RWPE2 (cell line): ENCODE measurements around the gene CA5B.

Source experiments
- ATAC-seq: fragments of 200-7000 bp; cut with Tn5 transposase; 3 replicates; pipeline ENCODE4 v1.9.1; 2021; ENCODE audit warnings: low read depth
- DNase-seq: peaks from one replicate; pipeline ENCODE4 v3.0.0-alpha.2; 2020; ENCODE audit warnings: low spot score
- H3K27ac ChIP-seq: fragments of 450-650 bp; 2 replicates; pipeline ENCODE4 v1.5.1; 2017; ENCODE audit warnings: mild to moderate bottlenecking; ENCODE audit not compliant: poor library complexity, severe bottlenecking
- H3K27me3 ChIP-seq: fragments of 250-450 bp; sonication (Bioruptor Pico); 2 replicates; pipeline ENCODE4 v1.5.1; 2021; ENCODE audit warnings: mild to moderate bottlenecking, moderate library complexity; ENCODE audit not compliant: insufficient read depth, poor library complexity, severe bottlenecking
- H3K36me3 ChIP-seq: fragments of 250-450 bp; sonication (Bioruptor Pico); 2 replicates; pipeline ENCODE4 v1.5.1; 2020; ENCODE audit warnings: low read depth, mild to moderate bottlenecking, moderate library complexity
- H3K4me1 ChIP-seq: fragments of 250-450 bp; sonication (Bioruptor Pico); 2 replicates; pipeline ENCODE4 v1.5.1; 2021; ENCODE audit warnings: mild to moderate bottlenecking, moderate library complexity; ENCODE audit not compliant: insufficient read depth, poor library complexity, severe bottlenecking
- H3K4me3 ChIP-seq: fragments of 250-450 bp; sonication (Bioruptor Pico); 2 replicates; pipeline ENCODE4 v1.5.1; 2021; ENCODE audit warnings: mild to moderate bottlenecking, moderate library complexity; ENCODE audit not compliant: severe bottlenecking
- H3K9me3 ChIP-seq: fragments of 250-450 bp; sonication (Bioruptor Pico); 2 replicates; pipeline ENCODE4 v1.5.1; 2021; ENCODE audit warnings: mild to moderate bottlenecking, moderate library complexity; ENCODE audit not compliant: severe bottlenecking
- TF ChIP-seq, protein P1 (sequence below): fragments of 450-650 bp; IDR thresholded peaks from one replicate; pipeline ENCODE4 v1.5.1; 2017; ENCODE audit warnings: mild to moderate bottlenecking, moderate library complexity; ENCODE audit not compliant: poor library complexity, severe bottlenecking

Gene CA5B

DNA sequence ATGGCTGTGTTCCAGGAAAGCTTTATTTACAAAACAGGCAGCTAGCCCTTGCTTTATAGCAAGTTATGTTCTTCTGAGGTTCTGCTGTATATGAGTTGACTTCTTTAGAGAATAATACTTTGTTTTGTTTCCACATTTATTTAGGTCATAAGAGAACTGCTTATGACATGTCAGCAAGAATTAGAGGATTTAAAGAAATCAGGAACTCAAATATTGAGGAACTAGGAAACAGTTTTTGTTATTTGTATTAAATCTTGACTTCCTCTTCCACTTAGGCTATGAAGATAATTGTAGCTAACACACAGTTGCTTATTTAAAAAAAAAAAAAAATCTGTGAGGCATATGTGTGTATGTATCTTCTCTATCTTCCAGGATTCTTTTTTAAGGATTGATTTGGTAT lies 66.5 kb downstream of the CA5B start:
- no peak overlapping the region for H3K27ac ChIP-seq
- H3K4me1 ChIP-seq: no peaks in the 10 kb centered on the region
- no peaks in the 10 kb centered on the region for H3K36me3 ChIP-seq
- H3K9me3 ChIP-seq: no peaks in the 10 kb centered on the region
- no peak for ATAC-seq
- no peak overlapping the region for H3K4me3 ChIP-seq
- TF ChIP-seq, protein P1, sequence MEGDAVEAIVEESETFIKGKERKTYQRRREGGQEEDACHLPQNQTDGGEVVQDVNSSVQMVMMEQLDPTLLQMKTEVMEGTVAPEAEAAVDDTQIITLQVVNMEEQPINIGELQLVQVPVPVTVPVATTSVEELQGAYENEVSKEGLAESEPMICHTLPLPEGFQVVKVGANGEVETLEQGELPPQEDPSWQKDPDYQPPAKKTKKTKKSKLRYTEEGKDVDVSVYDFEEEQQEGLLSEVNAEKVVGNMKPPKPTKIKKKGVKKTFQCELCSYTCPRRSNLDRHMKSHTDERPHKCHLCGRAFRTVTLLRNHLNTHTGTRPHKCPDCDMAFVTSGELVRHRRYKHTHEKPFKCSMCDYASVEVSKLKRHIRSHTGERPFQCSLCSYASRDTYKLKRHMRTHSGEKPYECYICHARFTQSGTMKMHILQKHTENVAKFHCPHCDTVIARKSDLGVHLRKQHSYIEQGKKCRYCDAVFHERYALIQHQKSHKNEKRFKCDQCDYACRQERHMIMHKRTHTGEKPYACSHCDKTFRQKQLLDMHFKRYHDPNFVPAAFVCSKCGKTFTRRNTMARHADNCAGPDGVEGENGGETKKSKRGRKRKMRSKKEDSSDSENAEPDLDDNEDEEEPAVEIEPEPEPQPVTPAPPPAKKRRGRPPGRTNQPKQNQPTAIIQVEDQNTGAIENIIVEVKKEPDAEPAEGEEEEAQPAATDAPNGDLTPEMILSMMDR: no peak
- H3K27me3 ChIP-seq: no peaks in the 10 kb centered on the region
- DNase-seq: no peak

DNA sequence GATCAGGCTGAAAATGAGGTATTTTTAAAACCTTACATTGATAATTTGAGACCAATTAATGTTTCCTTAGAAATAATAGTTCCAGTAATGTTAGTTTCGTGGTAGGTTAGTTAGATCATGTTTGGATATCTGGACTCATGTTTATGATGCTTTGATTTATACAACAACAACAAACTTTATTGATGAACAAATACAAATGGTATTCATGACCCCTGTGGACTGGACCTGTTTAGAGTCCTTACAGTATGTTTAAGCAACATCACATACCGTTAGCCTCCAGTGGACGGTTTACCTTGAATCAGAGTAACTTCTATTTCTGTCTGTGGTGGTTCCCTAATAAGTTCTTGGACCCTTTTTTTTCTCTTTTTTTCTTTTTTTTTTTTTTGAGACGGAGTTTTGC lies 70.2 kb downstream of the CA5B start:
- H3K9me3 ChIP-seq: no peaks in the 10 kb centered on the region
- DNase-seq (no peak), ATAC-seq (no peak)
- H3K36me3 ChIP-seq: no peaks in the 10 kb centered on the region; the same call in 1 of the 2 replicates
- H3K4me1 ChIP-seq: no peaks in the 10 kb centered on the region
- TF ChIP-seq, protein P1: no peak
- no peaks in the 10 kb centered on the region for H3K27me3 ChIP-seq
- H3K4me3 ChIP-seq: no peak overlapping the region
- no peak overlapping the region for H3K27ac ChIP-seq

DNA sequence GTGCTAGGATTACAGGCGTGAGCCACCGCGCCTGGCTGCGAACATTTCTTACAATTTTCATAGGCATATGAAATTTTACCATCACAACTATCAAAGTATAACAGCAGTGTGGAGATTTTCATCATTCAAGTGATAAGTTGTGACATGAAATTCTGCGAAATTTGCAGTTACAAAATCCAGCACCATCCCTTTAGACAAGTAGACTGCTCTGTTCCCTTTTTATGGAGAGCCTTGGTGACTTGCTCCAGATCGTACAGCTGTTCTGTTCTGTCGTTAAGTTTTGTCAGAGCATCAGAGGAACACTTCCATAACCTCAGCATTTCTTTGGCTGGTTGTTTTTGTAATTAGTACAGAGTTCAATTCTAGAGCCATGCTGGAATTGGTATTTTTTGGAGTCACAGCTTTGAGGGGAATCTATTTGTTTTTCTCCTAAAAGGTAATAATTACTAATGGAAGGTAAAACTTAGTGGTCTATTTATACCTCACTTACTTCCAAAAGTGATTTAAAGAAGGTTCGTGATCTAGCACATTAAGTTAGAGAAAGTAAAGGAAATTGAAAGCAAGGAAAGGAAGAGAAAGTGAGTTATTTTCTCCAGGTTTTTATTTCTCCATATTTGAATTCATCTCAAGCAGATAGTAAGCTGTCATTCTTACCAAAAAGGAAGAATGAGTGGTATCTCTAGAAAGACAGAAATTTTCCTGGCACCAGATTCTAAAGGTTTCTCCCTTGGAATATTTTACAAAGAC lies 74.3 kb downstream of the CA5B start:
- no peaks in the 10 kb centered on the region for H3K9me3 ChIP-seq
- no peaks in the 10 kb centered on the region for H3K27me3 ChIP-seq
- no peak overlapping the region for H3K4me3 ChIP-seq
- TF ChIP-seq, protein P1: no peak
- no peak overlapping the region for H3K27ac ChIP-seq
- ATAC-seq (no peak), DNase-seq (no peak)
- H3K4me1 ChIP-seq: no peaks in the 10 kb centered on the region
- no peaks in the 10 kb centered on the region; the same call in 1 of the 2 replicates for H3K36me3 ChIP-seq

DNA sequence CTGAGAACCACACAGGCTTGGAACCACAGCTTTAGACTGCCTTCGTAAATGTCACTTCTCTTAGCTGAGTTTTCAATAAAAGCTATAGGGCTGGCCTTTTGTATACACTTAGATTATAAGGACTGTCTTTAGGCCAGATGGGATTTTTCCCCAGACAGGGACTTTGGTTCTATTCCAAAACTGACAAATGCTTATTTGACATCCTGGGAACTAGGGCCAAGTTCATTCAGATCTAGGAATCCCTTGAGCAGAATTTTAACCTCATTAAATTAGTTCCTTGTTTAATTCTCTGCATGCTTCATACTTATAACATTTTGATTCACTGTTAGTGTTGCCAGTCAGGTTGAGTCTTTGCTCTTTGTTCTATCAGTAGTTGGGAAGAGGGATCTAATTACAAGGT lies 75.3 kb downstream of the CA5B start:
- H3K36me3 ChIP-seq: no peaks in the 10 kb centered on the region; the same call in 1 of the 2 replicates
- no peaks in the 10 kb centered on the region for H3K27me3 ChIP-seq
- DNase-seq (no peak), ATAC-seq (no peak)
- no peak overlapping the region for H3K27ac ChIP-seq
- H3K9me3 ChIP-seq: no peaks in the 10 kb centered on the region
- TF ChIP-seq, protein P1: no peak
- H3K4me1 ChIP-seq: no peaks in the 10 kb centered on the region
- H3K4me3 ChIP-seq: no peak overlapping the region

DNA sequence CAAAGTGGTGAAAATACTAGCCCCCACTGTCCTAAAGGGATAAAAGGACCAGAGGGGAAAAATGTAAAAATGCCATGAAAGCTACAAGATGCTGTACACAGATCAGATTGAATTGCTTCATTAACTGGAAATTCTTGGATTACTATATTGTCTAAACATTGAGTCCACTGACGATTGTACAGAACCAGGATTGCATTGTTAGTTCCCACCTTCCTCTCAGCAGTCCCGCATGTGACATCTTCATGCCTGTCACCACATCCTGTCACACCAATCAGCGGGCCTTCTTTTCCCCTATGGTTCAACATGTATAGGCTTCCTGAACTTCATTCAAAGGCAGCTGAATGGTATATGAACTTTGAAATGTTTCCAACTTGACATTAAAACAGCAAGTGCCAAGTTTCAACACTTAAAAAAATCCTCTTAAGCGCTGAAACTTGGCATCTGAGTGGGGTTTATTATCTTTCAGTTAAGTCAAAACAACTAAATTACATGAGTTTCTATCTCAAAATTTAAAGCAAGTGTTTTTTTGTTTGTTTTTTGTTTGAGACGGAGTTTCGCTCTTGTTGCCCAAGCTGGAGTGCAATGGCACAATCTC lies 76.8 kb downstream of the CA5B start:
- H3K27me3 ChIP-seq: no peaks in the 10 kb centered on the region
- H3K36me3 ChIP-seq: no peaks in the 10 kb centered on the region; the same call in 1 of the 2 replicates
- no peak overlapping the region for H3K27ac ChIP-seq
- TF ChIP-seq, protein P1: no peak
- H3K4me3 ChIP-seq: no peak overlapping the region
- H3K9me3 ChIP-seq: no peaks in the 10 kb centered on the region
- H3K4me1 ChIP-seq: no peaks in the 10 kb centered on the region
- no peak for DNase-seq
- no peak for ATAC-seq
